RKO (cell line): ENCODE measurements around the gene FGF8.
A peak's percentile ranks its signal among the peaks of the same experiment; 100 is the strongest.
"Not testable (repeated sequence)": the region's sequence is repeated elsewhere in the genome, so short reads cannot be mapped to it uniquely, and the experiment has no call there.

Source experiments
- DNase-seq: peaks from one replicate; pipeline ENCODE4 v3.0.0-alpha.2; 2016; ENCODE audit warnings: low spot score

Gene FGF8, protein sequence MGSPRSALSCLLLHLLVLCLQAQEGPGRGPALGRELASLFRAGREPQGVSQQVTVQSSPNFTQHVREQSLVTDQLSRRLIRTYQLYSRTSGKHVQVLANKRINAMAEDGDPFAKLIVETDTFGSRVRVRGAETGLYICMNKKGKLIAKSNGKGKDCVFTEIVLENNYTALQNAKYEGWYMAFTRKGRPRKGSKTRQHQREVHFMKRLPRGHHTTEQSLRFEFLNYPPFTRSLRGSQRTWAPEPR

DNA sequence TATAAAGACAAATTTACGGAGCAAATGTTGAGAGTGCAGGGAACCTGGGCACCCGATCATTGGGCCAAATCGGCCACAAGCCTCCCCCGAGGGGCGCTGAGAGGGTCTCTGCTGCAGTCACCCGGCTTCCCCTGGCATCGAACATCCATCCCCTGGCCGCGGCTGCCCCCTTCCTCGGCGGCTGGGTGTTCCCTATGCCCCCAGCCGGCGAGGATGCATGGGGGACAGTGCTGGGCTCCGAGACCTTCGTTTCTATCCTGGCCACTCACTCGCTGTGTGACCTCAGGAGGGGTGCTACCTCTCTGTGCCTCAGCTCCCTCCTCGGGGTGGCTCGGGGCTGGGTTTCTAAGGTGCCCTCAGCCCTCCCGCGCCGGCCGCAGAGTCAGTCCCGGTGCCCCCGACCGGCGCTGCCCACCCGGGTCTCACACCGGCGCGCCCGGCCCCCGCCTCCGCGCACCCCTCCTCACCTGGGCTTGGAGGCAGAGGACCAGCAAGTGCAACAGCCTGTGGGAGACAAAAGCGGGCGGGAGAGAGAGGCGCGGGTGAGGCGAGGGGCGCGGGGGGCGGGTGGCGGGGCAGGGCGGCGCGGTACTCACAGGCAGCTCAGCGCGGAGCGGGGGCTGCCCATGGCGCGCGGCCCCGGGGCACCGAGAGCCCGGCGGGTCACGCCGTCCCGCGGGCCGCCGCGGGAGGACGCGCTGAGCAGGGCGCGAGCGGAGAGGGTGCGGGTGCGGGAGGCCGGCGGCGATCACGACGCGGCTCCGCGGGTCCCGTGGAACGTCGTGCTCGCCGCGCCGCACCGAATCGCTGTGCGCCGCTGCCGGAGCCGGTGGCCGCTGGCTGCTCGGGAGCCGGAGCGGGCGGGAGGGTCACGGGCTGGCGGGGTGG lies at the start of gene FGF8:
Gene FGF8 (minus strand): TSS at position 842 of the 888 bp plus-strand sequence. CDS start 214 bp downstream, at position 628.
- no peak for DNase-seq

DNA sequence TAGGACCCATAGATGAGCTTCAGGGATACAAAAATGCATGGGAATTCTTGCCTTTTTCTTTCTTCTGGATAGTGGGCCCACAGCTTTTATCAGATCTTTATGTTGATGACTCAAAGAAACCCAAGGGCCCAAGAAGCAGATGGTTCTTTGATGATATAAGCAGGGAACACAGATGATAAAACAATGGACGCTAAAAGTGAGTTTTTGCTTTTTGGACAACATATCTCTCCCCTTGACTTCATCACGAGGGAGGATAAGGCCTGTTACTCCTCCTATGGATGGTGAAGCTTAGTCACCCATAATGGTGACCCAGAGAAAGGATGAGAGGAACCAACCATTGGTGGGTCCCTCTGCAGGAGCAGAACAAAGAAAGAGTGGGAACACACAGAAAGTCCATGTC lies 48.8 kb upstream of the FGF8 start:
- no peak for DNase-seq

DNA sequence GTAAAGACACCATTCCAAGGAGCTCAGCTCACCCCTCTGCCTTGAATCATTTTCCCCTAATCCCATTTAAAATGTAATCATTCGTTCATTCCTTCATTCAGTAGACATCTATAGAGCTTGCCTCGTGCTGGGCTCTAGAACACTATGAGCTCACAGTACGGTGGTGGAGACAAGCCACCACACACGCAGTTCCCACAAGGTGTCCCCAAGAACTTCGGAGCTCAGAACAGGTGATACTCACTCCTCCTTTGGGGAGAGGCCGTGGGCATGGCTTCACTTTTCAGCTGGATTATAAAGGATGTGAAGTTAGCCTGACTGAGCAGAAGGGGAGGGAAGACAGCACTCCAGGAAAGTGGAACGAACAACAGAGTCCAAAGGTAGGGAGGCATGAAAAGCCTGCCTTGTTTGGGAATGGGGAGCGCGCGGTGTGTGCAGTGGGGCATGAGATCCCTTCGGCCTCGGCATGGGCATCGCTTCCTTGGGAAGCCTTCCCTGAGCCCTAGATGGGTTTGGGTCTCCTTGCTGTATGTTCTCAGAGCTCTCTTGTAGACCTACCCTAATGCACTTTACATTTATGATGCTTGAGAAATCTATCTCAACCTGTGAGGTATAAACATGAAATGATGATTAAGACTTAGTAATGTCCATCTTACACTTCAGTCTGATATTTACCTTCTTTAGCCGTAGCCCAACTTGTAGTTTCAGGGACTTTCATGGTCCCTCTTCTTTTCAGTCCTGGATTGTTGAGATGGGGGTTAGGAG lies 43.1 kb upstream of the FGF8 start:
- peak; percentile 27 for DNase-seq

DNA sequence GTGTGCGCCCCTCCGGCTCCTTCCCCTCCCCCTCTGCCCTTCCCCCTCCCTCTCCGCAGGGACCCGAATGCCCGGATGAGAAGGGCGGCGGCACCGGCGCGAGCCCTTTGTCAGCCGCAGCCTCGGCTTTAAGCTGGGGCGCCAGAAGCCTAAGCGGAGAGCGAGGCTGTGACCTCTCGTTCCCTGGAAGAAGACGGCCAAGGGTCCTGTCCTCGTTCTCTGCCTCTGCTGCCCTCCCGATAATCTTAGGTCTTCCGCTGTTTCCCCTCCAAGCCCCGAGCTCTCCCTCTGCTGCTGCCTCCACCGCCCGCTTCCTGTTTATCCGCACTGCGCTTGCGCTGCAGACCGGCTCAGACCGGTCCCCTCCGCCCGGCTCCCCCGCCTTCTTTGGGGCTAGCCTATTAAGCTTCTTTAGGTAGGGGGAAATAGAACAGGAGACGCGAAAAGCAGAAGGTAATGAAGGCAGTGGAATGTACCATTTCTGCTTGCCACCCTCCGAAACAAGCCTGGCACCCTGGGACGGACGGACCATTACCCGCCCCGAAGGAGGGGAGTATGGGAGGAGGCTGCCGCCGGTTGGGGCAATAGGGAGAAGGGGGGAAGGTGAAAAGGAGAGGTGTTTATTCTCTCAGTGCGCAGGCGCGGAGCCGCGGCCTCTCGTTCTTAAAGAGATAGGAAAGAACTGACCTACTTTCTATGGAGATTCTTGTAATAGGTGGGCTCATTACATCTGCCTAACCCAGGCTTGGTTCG lies 42.4 kb upstream of the FGF8 start, which contains the start of gene OGA:
Gene OGA (minus strand): TSS at position 326 of the 753 bp plus-strand sequence. CDS start 422 bp downstream, outside the sequence.
- DNase-seq: peak; percentile 100

DNA sequence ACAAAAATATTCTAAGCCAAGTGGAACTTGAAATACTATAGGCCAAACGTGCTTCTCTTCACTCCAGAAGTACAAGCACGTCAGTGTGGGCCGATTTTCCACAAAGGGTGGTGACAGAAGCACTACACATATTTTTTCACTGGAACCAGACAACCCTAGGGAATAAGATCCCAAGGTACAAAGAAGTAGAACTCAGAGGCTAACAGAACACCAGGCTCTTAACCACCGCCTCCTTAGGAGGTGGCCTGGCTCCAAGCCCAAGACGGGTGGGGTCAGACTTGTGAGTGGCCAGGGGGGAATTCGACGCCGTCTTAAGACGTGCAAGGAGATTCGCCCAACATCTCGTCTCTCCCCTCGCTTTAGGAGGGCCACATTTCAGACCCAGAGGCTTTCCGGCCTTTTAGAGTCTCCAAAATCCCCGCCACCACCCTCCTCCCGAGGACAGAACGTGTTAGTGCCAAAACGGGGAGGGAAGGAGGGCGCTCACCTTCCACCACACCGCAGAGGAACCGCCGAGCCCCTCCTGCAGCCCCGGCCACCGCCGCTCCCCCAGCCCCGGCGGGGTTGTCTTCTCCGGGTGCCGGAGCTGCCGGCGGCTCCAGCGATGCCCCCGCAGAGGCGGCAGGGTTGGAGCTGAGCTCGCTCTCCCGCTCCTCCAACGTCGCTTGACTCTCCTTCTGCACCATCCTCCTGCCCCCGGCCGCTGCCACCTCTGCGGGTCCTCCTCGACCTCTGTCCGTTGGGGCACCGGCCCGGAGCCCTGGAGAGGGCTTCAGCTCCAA lies 41.6 kb upstream of the FGF8 start:
- DNase-seq: peak; percentile 96

DNA sequence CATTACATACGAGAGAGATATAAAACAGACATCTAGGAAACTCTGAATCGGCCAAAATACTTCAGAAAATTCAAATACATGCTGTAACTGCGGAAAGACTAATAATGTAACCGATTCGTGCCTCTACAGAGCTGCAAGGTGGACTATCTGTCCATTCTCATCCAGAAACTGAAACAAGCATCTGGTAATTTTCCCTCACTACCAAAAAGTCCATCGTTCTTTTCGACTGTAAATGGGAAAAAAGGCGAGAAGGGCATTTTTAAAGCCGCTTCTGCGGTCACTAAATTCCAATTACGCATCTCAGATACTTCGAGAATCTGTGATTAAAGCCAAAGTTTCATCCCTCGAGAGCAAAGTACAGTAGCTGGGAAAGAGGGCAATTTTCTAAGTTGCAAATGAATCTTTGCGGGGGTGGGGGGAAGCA lies 41.0 kb upstream of the FGF8 start:
- no peak for DNase-seq

DNA sequence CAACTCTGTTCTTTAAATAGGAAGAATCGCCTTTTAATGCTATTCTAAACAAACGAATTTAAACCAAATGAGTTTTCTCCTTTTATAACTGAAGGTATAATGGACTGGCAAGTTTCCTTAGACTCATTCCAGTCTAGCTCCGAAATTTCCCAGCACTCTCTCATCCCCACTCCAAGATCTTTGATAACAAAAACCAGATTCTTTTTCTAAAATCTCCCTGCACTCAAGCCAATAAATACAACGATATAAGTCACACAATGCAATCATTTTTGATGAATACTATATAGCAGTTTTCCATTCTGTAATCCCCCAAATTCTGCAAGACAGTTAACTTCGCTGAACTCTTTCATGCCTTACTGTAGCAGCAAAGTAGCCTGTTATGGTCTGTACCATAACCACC lies 40.5 kb upstream of the FGF8 start:
- DNase-seq: peak; percentile 33

DNA sequence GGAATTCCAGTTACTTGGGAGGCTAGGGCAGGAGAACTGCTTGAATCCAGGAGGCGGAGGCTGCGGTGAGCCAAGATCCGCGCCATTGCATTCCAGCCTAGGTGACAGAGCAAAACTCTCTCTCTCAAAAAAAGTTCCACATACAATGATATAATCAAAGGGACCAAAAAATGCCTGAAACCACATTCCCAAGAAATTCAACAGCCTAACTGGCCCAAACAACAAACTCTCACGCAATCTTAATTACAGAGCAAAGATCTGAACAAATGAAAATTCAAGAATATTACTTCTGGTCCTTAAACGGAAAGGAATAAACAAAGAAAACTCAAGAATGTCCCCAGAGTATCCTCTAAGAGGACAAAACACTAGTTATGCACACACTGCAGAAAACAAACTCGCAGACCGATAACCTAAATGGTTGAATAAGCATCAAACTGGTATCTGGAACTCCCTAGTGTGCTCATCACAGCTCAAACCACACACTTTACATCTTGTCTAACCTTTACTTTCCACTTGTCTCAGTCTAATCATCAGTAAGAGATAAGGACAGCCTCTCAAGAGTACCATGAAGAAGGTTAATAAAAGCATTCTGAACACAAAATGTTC lies 38.7 kb upstream of the FGF8 start:
- no peak for DNase-seq

DNA sequence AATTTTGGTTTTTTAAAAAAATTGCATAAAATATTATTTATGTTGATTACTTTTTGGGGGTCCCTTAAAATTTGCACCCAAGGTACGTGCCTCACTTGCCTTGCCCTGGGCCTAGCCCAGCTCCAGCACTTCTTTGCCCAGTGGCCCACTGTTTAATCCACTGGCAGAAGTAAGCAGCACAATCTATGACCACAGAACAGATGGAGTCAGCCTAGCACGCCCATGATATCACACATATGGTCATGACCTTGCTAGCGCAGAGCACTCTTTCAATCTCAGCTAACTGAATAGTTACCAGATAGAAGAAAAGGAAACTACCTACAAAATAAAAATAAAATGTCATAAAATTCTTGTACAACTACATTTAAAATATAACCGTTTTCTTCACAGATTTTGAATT lies 36.7 kb upstream of the FGF8 start:
- DNase-seq: no peak

DNA sequence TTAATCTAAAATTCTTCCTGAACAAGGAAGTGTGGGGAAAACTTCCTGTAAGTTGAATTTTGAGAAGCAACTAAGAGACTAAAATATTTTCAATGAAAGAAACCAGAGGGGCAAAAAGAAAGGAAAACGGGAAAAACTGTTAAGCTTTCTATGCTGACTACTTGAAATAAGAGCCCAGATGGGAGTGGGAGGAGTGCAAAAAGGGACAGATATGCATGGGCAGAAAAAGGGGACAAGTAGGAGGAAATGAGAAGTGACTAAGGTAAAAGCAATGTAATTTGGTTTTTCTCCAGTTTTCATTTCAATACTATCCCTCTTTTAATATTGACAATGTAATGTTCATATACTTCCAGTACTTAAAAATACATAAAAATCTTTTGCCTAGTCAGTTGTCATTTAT lies 31.2 kb upstream of the FGF8 start:
- no peak for DNase-seq

DNA sequence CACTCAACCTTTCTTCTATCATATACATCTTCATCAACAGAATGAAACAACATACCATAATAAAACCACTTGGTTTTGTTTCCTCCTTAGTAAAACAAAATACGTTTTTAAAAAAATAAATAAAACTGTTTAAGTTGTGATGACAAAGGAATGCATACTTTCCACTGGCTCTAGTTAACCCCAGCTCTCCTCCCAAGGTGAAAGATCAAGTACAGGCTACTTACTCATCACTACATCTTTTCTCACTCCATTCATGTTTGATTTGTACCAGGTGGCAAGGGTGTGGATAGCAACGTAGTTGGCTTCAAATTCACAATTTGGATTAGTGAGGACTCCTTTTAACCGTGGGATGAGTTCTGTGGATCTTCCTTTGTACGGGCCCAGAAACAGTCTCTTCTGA lies 27.6 kb upstream of the FGF8 start:
- no peak for DNase-seq

DNA sequence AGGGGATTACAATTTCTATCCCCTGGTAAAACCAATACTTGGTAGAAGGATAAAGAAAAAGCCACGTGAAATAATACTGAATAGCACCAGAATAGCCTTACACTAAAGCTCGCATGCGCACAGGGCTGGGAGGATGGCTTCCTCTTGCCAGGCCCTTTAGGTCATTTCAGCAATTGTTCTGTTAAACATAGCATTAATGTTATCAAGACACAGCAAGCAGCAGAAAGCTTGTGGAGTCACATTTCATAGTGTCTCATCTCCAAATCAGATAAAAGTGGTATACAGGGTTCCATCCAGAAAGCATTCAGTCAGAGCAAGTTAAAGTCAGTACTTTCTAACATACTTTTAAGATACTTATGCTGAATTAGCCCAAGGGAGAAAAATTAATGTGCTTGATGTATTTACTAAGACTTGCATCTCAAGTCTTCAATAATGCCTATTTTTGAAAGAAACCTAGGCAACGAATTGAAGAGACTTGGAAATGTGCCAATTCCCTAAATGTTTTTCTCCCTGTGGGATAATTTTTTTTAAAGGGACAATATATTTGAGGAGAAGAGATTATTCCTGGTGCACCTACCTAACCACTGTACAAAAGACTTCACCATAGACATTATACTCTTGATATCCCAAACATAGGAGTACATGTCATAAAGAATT lies 21.6 kb upstream of the FGF8 start:
- no peak for DNase-seq

DNA sequence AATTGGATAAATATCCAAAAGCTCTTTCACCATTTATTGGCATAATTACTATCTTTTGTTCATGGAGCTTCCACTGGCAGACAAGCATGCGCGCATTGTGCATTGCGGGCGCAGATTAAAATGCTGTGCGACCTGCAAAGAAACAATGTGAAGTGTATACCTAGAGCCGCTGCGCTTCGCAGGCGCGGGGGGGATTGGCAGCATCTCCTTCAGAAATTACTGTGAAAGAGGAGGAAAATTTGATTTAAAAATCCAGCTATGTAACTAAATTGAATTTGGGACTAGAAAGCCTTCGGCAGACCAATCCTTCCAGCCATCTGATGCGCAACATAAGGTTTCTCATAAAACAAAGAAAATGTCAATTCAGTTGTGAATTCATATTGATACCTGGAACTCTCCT lies 17.6 kb upstream of the FGF8 start:
- no peak for DNase-seq

DNA sequence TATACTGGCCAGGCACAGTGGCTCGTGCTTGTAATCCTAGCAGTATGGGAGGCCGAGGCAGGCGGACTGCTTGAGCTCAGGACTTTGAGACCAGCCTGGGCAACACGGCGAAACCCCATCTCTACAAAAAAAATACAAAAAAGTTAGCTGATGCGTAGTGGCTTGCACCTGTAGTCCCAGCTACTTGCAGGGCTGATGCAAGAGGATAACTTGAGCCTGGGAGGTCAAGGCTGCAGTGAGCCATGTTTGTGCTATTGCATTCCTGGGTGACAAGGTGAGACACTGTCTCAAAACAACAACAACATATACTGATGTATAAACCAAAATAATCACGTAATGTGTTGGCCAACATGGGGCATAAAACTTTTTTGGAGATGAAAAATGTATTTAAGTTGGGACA lies 13.8 kb upstream of the FGF8 start:
- DNase-seq: no peak

DNA sequence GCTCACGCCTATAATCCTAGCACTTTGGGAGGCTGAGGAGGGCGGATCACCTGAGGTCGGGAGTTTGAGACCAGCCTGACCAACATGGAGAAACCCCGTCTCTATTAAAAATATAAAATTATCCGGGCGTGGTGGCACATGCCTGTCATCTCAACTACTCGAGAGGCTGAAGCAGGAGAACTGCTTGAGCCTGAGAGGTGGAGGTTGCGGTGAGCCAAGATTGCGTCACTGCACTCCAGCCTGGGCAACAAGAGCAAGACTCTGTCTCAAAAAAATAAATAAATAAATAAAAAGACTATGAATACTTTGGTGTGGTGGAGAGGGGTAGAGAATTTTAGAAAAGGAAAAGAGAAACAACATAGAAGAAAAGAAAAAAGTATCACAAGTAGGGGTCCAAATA lies 13.3 kb upstream of the FGF8 start:
- DNase-seq: not testable (repeated sequence)

DNA sequence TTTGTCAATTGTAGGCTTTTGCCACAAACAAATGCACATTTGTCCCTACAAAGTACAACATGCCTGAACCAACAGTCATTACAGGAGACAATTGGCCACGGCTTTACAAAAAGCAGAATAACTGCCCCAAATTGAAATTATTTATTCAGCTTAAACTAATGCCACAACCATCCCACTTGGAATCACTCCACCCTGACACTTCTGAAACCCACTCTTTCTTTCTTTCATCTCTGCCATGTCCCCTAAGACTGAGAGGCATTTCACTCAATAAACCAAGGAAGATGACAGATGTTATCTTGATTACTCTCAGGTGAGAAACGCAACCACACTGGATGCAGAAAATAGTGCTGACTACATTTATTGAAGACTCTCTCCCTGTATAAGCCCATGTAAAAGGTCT lies 9.9 kb upstream of the FGF8 start:
- no peak for DNase-seq

DNA sequence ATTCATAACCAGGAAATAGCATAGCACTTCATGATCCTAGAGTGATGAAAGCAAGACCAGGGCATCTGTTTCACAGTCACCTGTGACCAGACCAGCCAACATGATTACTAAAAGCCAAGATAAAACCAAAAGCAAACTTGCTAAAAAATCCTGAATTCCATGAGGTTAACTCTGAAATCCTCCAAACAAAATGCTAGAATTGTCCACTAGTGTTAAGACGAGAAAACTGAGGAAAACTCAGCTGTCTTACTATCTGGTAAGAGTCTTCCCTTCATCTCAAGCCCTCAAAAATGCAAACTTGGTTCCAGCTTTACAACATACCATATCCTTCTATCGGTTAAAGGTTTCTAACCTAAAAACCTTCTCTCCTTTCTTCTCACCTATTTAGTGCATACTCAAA lies 8.6 kb upstream of the FGF8 start:
- DNase-seq: no peak

DNA sequence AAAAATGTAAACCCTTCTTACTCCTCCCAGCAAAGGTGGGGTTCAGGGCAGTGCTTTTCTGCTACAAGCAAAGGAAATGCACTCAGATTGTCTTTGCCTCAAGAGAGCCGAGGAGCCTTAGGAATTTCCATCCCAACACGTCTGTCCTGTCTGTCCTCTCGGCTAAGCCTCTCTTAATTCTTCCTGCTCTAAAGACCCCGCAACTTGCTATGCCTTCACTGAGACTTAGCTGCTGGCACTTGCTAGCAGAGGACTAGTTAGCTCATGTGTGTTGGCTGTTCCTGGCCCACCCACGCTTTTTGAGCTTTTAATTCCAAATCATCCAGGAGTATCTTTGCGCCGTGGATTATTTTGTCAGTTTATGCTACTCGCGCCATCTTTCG lies 7.8 kb upstream of the FGF8 start:
- DNase-seq: peak; percentile 47

DNA sequence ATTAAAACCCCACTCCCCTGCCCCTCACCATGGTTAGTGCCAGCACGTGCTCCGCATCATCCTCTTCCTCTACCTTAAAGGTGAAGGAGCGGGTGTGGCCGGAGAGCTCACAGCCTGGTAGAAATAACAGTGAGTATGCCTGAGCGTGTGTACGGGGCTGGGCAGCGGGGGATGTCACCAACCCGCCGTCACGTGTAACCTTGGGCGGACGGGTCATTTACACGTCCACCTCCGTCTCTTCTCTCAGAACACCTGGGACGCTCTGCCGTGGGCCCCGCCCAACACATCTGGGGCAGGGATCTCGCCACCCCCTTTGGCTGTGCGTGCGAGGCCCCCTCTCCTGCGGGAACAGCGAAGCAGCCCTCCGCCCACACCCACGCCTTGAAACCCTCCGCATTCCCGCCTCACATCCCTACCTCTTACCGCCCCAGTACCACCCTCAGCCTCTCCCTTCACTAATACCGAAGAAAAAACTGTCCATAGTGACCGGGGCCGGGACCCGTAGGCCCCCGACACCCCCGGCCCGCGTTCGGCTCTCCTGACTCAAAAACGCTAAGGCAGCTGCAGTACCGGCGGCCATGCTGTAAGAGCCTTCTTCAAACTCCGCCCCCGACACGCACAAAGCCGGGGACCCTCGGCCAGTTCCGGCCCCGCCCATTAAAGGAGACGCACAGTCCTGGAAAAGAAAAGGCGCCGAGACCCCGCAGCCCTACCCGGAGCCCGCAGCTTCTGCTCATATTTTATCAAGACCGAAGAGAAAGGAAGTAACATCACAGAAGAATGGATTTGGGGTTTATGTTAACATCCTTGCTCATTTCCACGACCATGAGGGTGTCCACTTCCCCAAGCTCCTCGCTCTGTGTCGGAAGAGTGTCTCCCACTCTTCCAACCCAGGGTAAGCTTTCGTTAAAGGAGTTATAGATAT lies 7.2 kb upstream of the FGF8 start, which contains the start of gene NPM3:
Gene NPM3 (minus strand): TSS at position 636 of the 925 bp plus-strand sequence. CDS start 56 bp downstream, at position 580.
- DNase-seq: peak; percentile 89
